PC-9 (cell line): ENCODE results near the gene TGM2.

Source experiments
- CTCF ChIP-seq: fragments of 200-600 bp; sonication (generic); conservative IDR thresholded peaks from 2 replicates; pipeline ENCODE4 v1.6.1; 2017; ENCODE audit warnings: mixed run types, antibody characterized with exemption, mild to moderate bottlenecking, moderate library complexity
- EZH2 ChIP-seq: fragments of 200-600 bp; sonication (generic); IDR thresholded peaks from 2 replicates; pipeline ENCODE4 v1.8.0; 2017; ENCODE audit warnings: antibody characterized with exemption, low read depth

GRCh38 chr20:38165966-38166702 is 1.1 kb upstream of the TGM2 start:
- no peak for TF ChIP-seq EZH2
- no peak for TF ChIP-seq CTCF
